GM12874 (cell line): ENCODE data around the gene XXYLT1.

Experiments
- CTCF ChIP-seq: IDR thresholded peaks from 2 replicates; pipeline ENCODE4 v1.5.1; 2011; ENCODE audit warnings: low read depth, mild to moderate bottlenecking, control low read depth, low read length, moderate library complexity; ENCODE audit not compliant: insufficient read depth

XXYLT1 gene

DNA sequence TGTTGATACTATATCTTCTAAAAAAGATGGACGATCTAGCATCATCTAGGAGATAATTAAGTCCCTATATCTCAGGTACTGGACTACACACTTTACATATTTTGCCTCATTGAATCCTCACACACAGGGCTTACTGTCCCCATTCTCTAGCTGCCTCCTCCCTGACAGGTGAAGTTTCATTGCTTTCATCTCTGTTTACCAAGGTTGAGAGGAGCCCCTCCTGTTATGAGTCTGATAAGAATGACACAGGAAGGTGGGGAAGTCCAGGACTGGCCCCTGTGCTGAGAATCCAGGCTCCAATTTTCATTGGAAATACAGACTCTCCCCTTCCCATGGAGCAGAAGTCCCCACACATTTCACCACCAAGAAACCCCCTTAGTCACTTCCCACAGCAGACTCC lies 105.2 kb downstream of the XXYLT1 start:
- no peak for TF ChIP-seq CTCF

GRCh38 chr3:195165265-195165609 lies 105.7 kb downstream of the XXYLT1 start:
- no peak for TF ChIP-seq CTCF

- TF ChIP-seq CTCF: no peak
These were observed 106.2 kb downstream of the XXYLT1 start for GRCh38 chr3:195164573-195165264.

- no peak for TF ChIP-seq CTCF
These were observed 107.0 kb downstream of the XXYLT1 start for GRCh38 chr3:195163719-195164572.

DNA sequence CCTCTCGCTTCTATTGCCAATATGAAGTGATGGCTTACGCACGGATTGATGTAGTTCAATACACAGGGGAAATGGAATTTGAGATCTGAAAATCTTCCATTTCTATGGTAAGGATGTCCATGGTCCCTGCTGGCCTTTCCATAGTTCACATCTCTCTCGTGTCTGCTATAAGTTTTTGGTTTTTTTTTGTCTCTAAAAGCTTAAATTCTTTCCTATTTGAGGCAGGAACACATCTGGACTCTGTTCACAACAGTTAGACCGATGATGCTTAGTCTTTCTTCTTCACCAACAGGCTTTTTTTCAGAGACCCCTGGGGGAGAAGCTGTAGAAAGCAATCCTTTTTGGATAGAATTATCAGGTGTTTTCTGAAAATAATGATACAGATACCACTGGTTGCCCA lies 108.1 kb downstream of the XXYLT1 start:
- TF ChIP-seq CTCF: no peak

GRCh38 chr3:195162033-195162669 lies 108.8 kb downstream of the XXYLT1 start:
- TF ChIP-seq CTCF: no peak

DNA sequence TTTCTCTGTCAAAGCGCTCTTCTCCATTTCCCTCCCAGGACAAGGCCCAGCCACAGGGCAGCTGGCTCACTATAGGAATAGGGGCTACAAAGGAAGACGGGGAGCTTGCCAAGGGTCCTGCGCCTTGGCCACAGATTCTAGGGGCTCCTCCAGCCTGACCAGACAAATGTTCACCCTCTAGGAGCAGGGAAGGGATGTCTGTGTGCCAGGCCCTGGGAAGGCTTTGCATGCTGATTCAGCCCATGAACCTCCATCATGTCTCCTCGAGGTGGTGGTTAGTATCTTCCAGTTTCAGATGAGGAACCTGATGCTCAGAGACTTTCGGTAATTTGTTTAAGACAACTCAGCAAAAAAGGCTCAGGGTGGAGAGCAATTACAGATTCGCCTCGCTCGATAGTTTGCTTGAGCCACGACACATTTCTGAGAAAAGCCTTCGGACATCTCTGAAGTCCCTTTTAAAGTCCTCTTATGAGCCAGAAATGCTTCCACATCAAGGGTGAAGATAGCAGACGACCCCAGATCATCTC lies 110.0 kb downstream of the XXYLT1 start:
- TF ChIP-seq CTCF: no peak
